Heart left ventricle (tissue), 13 donors: Measurements from ENCODE around the gene SUSD6.

ENCODE experiments used
- CTCF ChIP-seq, 12 donors: fragments of 200-600 bp; sonication (generic) in 4 of 12; IDR thresholded peaks; one replicate each; pipeline versions ENCODE4 v1.5.0 to v1.8.0; 2018 to 2022; ENCODE audit warnings: antibody characterized with exemption in 12 of 12, mild to moderate bottlenecking in 5 of 12
- POLR2A ChIP-seq, 2 donors: fragments of 450-650 bp; IDR thresholded peaks; one replicate each; pipeline ENCODE4 v1.6.1; 2017; ENCODE audit warnings: antibody characterized with exemption in 2 of 2, mild to moderate bottlenecking in 2 of 2, moderate library complexity in 2 of 2
- donor health status: ischemic (EF 13 %, LVEDD 7.1; RV severe dilation, severe dysfunction).
- donor health status: DM: no; HTN: yes; CAD: no.
- donor health status: DM: no; HTN: no; CAD: no.
- donor health status: ischemic (EF 25% LVEDD 6.9; RV normal size, moderate dysfunction).
- donor health status: ischemic (EF 25% LVEDD 5.7; RV mildly dilated, moderate dysfunction).
- donor health status: ischemic (EF 35%, LVEDD 5.7; RV mildly dilated, moderate dysfunction).
- donor health status: nonischemic (EF 11% LVEDD 7.7; RV severe dilation, severe dysfunction).
- donor health status: DM: yes; HTN: yes; CAD: no.
- donor health status: PGD.
- donor health status: ischemic (EF 29% LVEDD 5.4; RV normal size, mild dysfunction).
- donor health status: nonischemic (EF 23%, LVEDD 6.1; RV moderate dilation, normal function).

GRCh38 chr14:69670093-69670492 is 58.7 kb downstream of the SUSD6 start:
- TF ChIP-seq CTCF (IDR thresholded peaks at IDR 0.05), result no peak
- TF ChIP-seq POLR2A (IDR thresholded peaks at IDR 0.05), result no peak
